Effector CD8-positive, alpha-beta T cell (primary cell): ENCODE data around the gene CLDN9.

Experiments
- DNase-seq: peaks from one replicate; lab custom pipeline; 2025; lab: John Stamatoyannopoulos, UW

The CLDN9 gene

DNA sequence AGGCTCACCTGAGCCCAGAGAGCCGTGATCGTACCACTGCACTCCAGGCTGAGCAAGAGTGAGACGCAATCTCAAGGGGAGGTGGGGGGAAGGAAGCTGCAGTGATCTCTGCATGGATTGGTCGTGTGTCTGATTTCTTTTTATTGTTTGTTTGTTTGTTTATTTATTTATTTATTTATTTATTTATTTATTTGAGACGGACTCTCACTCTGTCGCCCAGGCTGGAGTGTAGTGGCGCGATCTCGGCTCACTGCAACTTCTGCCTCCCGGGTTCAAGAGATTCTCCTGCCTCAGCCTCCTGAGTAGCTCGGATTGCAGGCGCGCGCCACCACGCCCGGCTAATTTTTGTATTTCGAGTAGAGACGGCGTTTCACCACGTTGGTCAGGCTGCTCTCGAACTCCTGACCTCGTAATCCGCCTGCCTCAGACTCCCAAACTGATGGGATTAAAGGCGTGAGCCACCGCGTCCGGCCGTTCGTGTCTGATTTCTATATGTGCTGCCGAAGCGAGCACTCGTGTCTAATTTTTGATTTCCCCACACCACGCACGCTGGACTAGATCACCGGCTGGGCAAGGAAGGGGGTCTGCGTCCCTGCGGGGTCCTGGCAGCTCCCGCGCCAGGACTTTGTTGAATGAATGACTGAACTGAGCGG is 7.0 kb downstream of the CLDN9 start:
- DNase-seq, result no peak

DNA sequence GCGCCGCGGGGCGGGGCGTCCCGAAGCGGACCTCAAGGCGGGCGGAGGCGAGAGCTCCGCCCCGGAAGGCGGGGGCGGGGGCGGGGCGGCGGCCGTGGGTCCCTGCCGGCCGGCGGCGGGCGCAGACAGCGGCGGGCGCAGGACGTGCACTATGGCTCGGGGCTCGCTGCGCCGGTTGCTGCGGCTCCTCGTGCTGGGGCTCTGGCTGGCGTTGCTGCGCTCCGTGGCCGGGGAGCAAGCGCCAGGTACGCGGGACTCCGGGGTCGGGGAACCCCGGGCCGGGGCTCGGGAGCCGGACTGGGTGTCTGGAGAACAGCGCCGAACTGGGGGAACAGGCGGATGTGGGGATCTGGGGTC is 7.5 kb downstream of the CLDN9 start, which contains the start of gene TNFRSF12A:
Gene TNFRSF12A (plus strand): TSS at position 122 of the 357 bp plus-strand sequence. CDS start 30 bp downstream, at position 152.
- peak; percentile 50 for DNase-seq

DNA sequence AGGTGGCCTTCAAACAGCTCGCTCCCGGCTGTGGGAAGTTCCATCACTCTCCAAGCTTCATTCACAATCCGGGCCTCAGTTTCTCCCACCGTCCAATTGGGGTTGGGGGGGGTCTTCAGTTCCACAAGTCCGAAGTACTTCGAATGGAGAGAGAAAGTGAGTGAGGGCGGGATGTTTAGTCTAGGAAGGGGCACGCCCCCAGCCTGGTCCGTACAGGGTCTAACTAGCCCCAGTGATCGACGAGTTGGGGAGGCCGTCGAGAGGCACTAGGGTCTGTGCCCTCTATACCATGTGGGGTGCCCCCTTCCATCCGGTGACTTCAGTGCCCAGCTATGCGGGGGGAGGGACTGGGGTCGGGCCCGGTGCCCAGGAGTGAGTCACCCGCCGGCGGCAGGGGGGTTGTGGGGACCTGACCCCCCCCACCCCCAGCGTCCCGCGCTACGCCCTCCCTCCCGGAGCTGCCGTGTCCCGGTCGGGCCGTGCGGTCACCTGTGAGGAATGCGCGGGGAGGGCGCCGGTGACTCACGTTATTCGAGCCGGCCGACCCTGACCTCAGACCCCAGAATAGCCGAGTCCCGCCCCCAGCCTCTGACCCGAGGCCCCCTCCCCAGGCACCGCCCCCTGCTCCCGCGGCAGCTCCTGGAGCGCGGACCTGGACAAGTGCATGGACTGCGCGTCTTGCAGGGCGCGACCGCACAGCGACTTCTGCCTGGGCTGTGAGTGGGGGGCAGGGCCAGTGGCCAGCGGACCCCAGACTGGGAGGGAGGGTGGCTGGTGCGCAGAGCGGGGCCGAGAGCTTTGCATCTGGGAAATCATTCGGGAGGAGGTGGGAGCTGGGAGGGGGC is 8.1 kb downstream of the CLDN9 start:
- DNase-seq, result peak; percentile 47

DNA sequence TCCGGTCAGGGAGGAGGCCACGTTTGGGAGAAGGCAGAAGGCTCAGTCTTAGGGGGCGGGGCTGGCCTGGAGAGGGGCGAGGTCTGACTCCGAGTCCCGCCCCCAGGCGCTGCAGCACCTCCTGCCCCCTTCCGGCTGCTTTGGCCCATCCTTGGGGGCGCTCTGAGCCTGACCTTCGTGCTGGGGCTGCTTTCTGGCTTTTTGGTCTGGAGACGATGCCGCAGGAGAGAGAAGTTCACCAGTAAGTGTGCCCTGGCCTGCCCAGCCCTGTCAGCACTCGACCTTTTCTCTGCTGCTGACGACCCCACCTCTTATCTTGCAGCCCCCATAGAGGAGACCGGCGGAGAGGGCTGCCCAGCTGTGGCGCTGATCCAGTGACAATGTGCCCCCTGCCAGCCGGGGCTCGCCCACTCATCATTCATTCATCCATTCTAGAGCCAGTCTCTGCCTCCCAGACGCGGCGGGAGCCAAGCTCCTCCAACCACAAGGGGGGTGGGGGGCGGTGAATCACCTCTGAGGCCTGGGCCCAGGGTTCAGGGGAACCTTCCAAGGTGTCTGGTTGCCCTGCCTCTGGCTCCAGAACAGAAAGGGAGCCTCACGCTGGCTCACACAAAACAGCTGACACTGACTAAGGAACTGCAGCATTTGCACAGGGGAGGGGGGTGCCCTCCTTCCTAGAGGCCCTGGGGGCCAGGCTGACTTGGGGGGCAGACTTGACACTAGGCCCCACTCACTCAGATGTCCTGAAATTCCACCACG is 8.9 kb downstream of the CLDN9 start:
- peak; percentile 38 for DNase-seq

DNA sequence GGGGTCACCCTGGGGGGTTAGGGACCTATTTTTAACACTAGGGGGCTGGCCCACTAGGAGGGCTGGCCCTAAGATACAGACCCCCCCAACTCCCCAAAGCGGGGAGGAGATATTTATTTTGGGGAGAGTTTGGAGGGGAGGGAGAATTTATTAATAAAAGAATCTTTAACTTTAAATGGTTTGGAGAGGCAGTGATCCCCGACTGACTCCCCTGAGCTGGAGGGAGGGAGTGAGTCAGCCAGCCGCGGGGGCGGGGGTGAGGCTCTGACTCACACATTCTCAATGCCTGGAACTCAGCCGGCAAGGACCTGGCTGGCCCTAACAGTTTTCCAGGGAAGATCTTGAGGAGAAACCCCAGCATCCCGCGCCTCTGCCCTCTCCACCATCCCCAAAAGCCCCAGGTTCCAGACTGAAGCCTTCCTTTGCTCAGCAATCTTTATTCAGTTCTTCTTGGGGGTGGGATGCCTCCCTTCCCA is 9.5 kb downstream of the CLDN9 start:
- peak; percentile 44 for DNase-seq

DNA sequence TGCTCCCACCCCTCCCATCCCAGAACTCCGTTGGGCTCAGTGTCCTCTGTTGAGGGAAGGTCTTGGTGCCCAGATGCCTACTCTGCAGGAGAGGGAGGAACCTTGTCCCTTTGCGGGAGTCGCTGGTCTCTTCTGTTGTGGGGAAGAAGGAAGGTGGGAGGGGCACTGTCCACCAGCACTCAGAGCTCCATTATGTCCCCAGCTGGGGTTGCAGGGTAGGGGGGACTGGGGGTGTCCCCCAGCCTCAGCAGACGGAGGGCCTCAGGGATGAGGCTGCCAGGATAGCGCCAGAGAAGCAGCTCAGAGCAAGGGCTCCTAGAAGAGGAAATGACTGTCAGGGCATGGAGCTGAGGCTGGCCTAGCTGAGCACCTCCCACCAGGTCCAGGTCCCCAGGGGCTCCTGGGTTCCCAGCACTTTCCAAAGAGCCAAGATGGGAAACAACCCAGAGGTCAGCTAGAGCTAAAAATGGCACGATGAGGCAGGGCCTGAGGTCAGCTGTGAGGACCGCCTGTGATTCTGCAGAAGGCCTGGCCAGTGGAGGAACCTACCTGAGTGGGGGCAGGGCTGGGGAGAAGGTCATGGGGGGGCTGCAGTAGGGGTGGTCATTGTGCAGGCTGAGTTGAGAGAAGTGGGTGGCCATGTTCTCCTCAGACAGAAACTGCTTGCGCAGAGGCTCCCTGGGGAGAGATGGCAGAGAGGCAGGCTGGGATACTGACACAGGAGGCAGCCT is 10.1 kb downstream of the CLDN9 start:
- DNase-seq, result no peak

DNA sequence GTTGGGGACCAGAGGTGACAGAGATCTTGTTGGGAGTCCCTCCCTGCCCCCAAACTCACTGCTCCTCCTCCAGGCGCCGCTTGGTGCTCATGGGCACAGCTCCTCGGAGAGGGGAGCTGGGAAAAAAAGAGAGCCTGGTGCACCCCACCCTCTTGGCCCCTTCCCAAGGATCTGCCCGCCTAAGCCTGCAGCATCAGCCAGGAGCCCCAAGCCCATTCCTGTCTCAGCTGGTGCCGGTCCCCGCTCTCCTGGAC is 10.6 kb downstream of the CLDN9 start:
- DNase-seq, result no peak

DNA sequence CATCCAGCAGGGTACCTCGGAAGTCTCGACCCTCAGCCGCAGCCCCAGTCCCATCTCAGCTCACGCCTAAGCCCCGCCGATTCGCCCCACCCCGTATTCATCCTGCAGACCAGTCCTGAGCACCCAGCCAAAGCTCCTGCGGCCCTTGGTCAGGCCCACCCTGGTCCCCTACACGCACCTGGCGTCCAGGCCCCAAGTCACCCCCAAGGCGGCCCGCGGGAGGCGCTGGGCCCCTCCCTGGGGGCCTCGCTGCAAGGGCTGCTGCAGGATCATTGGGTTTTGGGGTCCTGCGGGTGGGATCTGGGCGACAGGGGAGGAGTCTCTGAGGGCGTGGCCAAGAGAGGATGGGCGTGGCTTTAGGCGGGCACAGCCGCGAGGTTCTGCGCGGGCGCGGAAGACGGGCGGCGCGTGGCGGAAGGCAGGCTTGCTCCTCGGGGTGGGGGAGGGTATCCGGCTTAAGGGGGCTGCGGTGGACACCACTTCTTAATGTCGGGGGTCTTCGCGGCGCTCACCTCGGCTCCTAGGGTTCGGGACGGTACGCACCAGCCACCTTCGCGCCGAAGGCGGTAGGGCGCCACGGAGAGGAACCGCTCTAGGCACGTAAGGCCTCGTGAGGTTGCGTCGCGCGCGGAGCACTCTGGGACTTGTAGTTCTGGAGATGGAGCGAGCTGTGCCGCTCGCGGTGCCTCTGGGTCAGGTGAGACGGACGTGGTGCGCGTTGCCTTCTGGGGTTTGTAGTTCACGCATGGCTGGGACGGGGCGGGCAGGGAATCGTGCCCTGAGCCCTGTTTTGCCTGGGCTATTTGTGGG is 11.2 kb downstream of the CLDN9 start, which contains the start of the genes HCFC1R1 and THOC6:
Gene HCFC1R1 (minus strand): TSS at position 274 of the 810 bp plus-strand sequence. CDS start 1 bp downstream, at position 273.
Gene THOC6 (plus strand): TSS at position 367 of the 810 bp plus-strand sequence. CDS start 292 bp downstream, at position 659.
- peak; percentile 89 for DNase-seq

DNA sequence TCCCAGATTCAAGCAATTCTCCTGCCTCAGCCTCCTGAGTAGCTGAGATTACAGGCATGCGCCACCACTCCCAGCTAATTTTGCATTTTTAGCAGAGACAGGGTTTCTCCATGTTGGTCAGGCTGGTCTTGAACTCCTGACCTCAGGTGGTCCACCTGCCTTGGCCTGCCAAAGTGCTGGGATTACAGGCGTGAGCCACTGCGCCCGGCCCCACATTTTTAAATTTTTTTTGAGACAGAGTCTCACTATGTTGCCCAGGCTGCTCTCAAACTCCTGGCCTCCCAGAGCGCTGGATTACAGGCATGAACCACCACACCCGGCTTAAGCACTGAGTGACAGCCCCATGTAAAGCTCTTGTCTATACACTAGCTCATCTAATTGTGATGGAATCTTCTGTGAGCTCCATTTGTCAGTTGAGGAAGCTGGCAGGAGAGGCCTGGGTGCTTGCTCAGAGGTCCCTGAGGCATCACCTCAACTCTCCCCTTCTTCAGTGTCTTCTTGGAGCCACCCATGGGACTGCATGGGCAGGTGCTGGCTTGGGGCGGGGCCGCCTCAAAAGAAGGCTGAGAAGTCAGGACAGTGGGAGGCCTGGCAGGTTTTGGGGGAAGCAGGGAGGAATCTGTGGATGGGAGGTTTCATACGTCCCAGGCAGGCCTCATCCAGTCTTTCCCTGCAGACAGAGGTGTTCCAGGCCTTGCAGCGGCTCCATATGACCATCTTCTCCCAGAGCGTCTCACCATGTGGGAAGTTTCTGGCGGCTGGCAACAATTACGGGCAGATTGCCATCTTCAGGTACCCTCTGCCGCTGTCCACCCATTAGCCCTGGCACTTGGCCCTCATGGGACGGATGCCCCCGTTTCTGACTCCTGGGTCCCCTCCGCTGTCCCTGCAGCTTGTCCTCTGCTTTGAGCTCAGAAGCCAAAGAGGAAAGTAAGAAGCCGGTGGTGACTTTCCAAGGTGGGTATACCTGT is 12.6 kb downstream of the CLDN9 start:
- no peak for DNase-seq

DNA sequence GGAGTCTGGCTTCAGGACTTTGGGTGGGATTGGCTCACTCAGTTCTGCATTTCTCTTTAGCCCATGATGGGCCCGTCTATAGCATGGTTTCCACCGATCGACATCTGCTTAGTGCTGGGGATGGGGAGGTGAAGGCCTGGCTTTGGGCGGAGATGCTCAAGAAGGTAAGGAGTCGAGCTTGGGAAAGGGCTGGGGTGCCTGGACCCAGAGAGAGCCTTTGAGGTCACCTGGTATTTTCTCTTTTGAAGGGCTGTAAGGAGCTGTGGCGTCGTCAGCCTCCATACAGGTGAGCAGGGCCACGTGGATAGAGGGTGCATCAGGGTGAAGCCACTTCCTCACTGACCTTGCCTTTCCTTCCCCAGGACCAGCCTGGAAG is 13.3 kb downstream of the CLDN9 start:
- no peak for DNase-seq

DNA sequence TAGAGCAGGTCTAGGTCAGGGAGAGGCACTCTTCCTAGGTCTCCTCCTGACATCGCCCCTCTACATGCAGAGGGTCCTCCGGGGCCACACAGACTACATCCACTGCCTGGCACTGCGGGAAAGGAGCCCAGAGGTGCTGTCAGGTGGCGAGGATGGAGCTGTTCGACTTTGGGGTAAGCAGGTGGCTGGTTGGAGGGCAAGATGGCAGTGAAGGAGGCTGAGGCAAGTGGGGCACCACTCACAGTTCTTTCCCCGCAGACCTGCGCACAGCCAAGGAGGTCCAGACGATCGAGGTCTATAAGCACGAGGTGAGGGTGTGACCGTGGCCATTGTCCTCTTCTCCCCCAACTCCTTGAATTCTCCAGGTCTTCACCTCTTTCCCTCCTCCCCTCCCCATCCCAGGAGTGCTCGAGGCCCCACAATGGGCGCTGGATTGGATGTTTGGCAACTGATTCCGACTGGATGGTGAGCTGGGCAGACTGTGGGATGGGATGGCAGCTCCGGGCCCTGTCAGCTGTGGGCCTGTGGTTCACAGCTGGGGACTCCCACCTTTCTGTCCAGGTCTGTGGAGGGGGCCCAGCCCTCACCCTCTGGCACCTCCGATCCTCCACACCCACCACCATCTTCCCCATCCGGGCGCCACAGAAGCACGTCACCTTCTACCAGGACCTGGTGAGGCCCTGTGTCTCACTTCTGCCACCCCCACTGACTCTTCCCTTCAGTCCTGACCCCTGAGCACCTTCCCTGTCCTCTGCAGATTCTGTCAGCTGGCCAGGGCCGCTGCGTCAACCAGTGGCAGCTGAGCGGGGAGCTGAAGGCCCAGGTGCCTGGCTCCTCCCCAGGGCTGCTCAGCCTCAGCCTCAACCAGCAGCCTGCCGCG is 14.1 kb downstream of the CLDN9 start:
- no peak for DNase-seq

DNA sequence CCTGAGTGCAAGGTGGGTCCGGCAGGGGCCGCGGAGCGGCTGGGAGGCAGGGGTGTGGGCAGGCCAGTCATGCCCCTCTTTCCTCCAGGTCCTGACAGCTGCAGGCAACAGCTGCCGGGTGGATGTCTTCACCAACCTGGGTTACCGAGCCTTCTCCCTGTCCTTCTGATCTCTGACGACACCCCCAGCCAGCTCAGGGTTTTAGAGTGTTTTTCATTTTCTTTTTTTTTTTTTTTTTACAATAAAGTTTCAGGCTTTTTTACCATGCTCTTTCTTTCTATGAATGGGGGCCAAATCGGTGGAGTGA is 14.7 kb downstream of the CLDN9 start:
- no peak for DNase-seq

DNA sequence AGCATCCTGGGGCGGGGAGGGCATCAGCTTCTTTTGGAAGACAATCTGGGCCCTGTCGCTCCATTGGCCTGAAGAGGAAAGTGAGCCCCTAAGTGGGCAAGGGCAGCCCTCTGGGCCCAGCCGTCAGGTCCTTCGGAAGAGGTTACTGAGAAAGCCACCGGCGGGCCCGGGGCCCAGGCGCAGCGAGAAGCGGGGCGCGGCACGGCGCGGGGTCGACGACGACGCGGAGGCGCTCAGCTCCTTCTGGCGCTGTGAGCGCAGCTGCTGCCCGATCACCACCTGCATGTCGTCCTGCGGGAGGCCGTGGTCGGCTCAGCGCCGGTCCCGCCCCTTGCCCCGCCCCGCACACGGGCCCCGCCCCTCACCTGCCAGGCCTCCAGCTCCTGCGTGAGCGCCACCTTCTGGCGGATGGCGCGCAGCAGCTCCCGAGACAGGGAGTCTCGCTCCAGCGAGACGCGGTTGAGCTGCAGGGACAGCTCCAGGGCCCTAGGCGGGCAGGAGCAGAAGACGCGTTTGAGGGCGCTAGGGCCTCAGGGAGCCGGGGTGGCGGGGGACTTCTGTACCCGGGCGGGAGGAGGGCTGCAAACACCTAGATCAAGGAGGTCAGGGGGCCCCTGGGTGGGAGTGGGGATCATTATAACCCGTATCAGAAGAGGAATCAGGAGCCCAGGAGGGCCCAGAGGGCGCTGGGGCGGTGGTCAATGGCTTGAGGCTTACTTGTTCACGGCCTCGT is 15.4 kb downstream of the CLDN9 start:
- DNase-seq, result peak; percentile 87

DNA sequence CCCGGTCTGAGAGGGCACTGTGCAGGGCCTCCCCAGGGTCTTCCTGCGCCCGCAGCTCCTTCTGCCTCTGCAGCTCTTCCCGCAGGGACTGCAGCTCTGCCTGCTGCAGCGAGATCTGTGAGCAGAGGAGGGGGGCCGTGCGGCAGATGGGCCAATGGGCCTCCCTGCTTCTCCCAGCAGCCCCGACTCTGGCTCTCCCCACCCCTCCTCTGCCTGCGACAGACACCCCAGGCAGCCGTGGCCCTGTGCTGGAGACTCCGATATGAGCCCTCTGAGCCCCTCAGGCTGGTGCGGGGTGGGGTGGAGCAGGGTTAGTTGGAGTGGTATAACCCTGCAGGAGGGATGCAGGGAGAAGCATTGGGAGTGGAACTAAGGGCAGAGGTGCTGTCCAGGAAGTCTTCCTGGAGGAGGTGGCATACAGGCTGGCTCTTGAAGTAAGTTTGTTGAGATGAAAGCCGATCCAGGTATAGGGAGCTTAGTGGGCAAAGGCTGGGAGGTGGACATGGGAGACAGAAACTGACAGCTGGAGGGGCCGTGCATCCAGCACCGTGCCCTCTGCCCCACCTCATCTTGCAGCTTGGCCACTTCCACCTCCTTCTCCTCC is 16.1 kb downstream of the CLDN9 start:
- DNase-seq, result no peak

DNA sequence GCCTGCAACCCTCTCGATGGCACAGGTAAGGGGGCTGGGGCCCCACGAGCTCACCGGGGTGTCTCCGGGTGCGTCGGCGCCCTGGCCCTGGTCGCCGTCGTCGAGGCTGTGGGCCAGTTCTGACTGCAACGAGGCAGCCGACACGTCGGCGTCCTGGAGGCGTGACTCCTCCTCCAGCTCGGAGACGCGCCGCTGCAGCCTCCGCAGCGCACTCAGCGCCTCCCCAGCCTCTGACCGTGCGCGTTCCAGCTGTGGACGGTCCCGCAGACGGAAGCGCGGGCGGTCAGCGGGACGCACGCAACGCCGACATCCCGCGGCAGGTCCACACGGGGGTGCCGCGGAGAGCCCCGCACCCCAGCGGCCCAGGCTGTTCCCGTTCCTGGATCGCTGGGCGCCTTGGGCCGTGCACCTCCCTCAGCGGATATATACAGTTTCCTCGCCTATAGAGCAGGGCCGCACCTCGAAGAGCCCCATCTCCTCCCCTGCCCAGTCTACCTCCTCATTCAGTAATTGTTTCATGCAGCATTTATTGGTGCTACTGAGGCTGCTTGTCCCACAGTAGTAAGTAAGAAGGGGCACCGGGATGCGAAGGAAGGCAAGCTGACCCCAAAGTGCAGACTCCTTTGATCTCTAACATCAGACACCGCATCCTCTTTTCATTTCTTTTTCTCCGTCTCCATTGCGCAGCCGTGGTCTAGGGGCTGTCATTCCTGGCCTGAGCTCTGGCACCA is 16.9 kb downstream of the CLDN9 start:
- DNase-seq, result no peak

DNA sequence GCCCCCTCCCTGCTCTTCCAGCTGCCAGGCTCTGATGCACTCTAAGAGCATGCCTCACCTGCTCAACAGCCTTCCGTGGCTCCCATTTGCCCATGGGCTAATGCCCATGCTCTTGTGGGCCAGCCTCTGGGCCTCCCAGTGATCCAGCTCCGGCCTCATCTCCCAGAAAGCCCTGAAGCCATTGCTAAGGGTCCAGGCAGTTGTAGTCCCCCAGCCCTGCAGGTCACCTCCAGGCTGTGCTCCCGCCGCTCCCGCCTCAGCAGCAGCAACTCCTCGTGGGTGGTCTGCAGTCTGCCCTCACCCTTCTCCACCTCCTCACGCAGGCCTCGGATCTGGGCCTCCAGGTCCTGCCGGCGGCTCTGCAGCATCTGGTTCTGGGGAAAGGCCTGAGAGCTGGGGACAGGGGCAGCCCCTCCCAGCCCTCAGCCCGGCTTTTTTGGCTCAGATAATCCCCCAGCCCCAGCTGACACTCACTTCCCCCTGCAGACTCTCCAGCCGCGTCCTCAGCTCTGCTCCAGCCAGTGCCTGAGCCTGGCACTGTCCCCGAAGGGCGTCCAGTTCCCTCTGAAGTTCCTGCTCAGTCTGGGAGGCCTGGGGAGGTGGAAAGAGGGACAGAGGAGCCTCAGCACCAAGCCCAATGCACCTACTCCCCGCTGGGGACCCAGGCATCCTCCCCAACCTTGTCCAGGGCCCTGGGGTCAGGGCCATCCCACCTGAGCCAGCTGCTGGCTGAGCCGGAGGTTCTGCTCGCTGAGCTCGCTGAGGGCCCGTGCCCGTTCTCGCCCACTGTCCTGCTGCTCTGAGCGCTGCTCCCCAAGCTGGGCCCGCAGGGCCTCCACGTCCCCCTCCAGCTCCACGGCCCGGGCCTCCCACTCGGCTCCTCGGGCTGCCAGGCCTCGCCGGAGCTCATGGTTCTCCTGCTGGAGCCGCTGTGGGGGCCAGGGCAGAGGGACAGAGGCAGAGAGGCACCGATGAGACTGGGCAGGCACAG is 17.8 kb downstream of the CLDN9 start:
- DNase-seq, result no peak
